Mucosa of rectum (tissue), 2 donors: ENCODE measurements around the gene LIN7B.
"Not testable (repeated sequence)": the region's sequence is repeated elsewhere in the genome, so short reads cannot be mapped to it uniquely, and the experiment has no call there.

Experiments
- H3K27ac ChIP-seq, 2 donors: one replicate each; pipeline ENCODE4 v1.7.0; 2013; ENCODE audit warnings: inconsistent platforms in 2 of 2, low read depth in 2 of 2, low read length in 2 of 2
- H3K27me3 ChIP-seq, 2 donors: one replicate each; pipeline ENCODE4 v1.7.0; 2013; ENCODE audit warnings: low read length in 2 of 2; ENCODE audit not compliant: control insufficient read depth in 2 of 2, insufficient read depth in 2 of 2
- H3K36me3 ChIP-seq, 2 donors: one replicate each; pipeline ENCODE4 v1.7.0; 2013; ENCODE audit warnings: low read length in 2 of 2; ENCODE audit not compliant: control insufficient read depth in 2 of 2, insufficient read depth in 2 of 2
- H3K4me1 ChIP-seq, 2 donors: one replicate each; pipeline ENCODE4 v1.7.0; 2013; ENCODE audit warnings: low read length in 2 of 2, mild to moderate bottlenecking in 1 of 2; ENCODE audit not compliant: control insufficient read depth in 2 of 2, insufficient read depth in 2 of 2
- H3K4me3 ChIP-seq, 2 donors: one replicate each; pipeline ENCODE4 v1.7.0; 2013; ENCODE audit warnings: low read length in 2 of 2
- H3K9ac ChIP-seq, 2 donors: one replicate each; pipeline ENCODE4 v1.7.0; 2013; ENCODE audit warnings: low read length in 2 of 2, low read depth in 1 of 2, mild to moderate bottlenecking in 1 of 2
- H3K9me3 ChIP-seq, 2 donors: one replicate each; pipeline ENCODE4 v1.7.0; 2013; ENCODE audit warnings: low read length in 2 of 2; ENCODE audit not compliant: control insufficient read depth in 2 of 2
- donor health status: healthy.
- donor health status: Normal muscosa, but diverticular disease.

Gene LIN7B

GRCh38 chr19:49146408-49146770 is 32.2 kb downstream of the LIN7B start:
- H3K36me3 ChIP-seq, H3K27ac ChIP-seq, H3K27me3 ChIP-seq, H3K9me3 ChIP-seq, H3K9ac ChIP-seq: not testable (repeated sequence)
- H3K4me1 ChIP-seq, result peaks cover 37 to 46% of the 10 kb centered on the region in 2 donors
- peak overlapping the region in 1 of 2 donors; percentile 20 for H3K4me3 ChIP-seq

GRCh38 chr19:49148044-49148682 is 34.0 kb downstream of the LIN7B start:
- no peaks in the 10 kb centered on the region for H3K27me3 ChIP-seq
- H3K9ac ChIP-seq, result peak overlapping the region; percentile 50 to 72
- H3K4me1 ChIP-seq, result peaks cover 38 to 45% of the 10 kb centered on the region in 2 donors
- no peaks in the 10 kb centered on the region for H3K36me3 ChIP-seq
- peak overlapping the region; percentile 66 to 97 for H3K27ac ChIP-seq
- no peaks in the 10 kb centered on the region for H3K9me3 ChIP-seq
- peak overlapping the region; percentile 88 to 93 for H3K4me3 ChIP-seq

- Histone ChIP-seq H3K36me3 (no peaks in the 10 kb centered on the region), H3K4me3 (peak overlapping the region; percentile 88 to 93), H3K9ac (peak overlapping the region; percentile 82 to 94), H3K9me3 (no peaks in the 10 kb centered on the region), H3K27ac (peak overlapping the region; percentile 93 to 97), H3K4me1 (peaks cover 38 to 45% of the 10 kb centered on the region in 2 donors), H3K27me3 (no peaks in the 10 kb centered on the region)
Observed at GRCh38 chr19:49148784-49149651, 34.8 kb downstream of the LIN7B start.

- H3K4me3 ChIP-seq, result peak overlapping the region; percentile 88 to 93
- no peaks in the 10 kb centered on the region for H3K36me3 ChIP-seq
- H3K27ac ChIP-seq, result peak overlapping the region; percentile 93 to 97
- H3K9ac ChIP-seq, result peak overlapping the region; percentile 82 to 94
- H3K9me3 ChIP-seq, result no peaks in the 10 kb centered on the region
- no peaks in the 10 kb centered on the region for H3K27me3 ChIP-seq
- peaks cover 38 to 45% of the 10 kb centered on the region in 2 donors for H3K4me1 ChIP-seq
Observed at GRCh38 chr19:49149652-49150105, 35.5 kb downstream of the LIN7B start.

- H3K9me3 ChIP-seq, result no peaks in the 10 kb centered on the region
- peak overlapping the region; percentile 93 to 97 for H3K27ac ChIP-seq
- H3K4me1 ChIP-seq, result peaks cover 38 to 44% of the 10 kb centered on the region in 2 donors
- peak overlapping the region; percentile 88 to 93 for H3K4me3 ChIP-seq
- H3K9ac ChIP-seq, result peak overlapping the region; percentile 82 to 94
- no peaks in the 10 kb centered on the region for H3K27me3 ChIP-seq
- no peaks in the 10 kb centered on the region for H3K36me3 ChIP-seq
Observed at GRCh38 chr19:49150106-49150943, 36.2 kb downstream of the LIN7B start.

- Histone ChIP-seq H3K9me3 (no peaks in the 10 kb centered on the region), H3K4me3 (peak overlapping the region; percentile 88 to 93), H3K27ac (peak overlapping the region; percentile 93 to 97), H3K4me1 (peaks cover 33 to 38% of the 10 kb centered on the region in 2 donors), H3K27me3 (no peaks in the 10 kb centered on the region), H3K36me3 (no peaks in the 10 kb centered on the region), H3K9ac (peak overlapping the region; percentile 82 to 94)
Observed at GRCh38 chr19:49150944-49151243, 36.7 kb downstream of the LIN7B start.

GRCh38 chr19:49151267-49152118 is 37.3 kb downstream of the LIN7B start:
- Histone ChIP-seq H3K9me3 (no peaks in the 10 kb centered on the region), H3K4me3 (peak overlapping the region; percentile 88 to 93), H3K4me1 (peaks cover 27 to 33% of the 10 kb centered on the region in 2 donors), H3K9ac (peak overlapping the region; percentile 75 to 82), H3K27ac (peak overlapping the region; percentile 93 to 97), H3K36me3 (no peaks in the 10 kb centered on the region), H3K27me3 (no peaks in the 10 kb centered on the region)

GRCh38 chr19:49152119-49152550 is 38.0 kb downstream of the LIN7B start:
- no peaks in the 10 kb centered on the region for H3K36me3 ChIP-seq
- no peak overlapping the region for H3K4me3 ChIP-seq
- H3K9me3 ChIP-seq, result no peaks in the 10 kb centered on the region
- no peak overlapping the region for H3K9ac ChIP-seq
- H3K27ac ChIP-seq, result peak overlapping the region; percentile 41 to 97
- H3K27me3 ChIP-seq, result no peaks in the 10 kb centered on the region
- peaks cover 27 to 35% of the 10 kb centered on the region in 2 donors for H3K4me1 ChIP-seq

GRCh38 chr19:49153167-49153809 is 39.1 kb downstream of the LIN7B start:
- peaks cover 24 to 37% of the 10 kb centered on the region in 2 donors for H3K4me1 ChIP-seq
- no peaks in the 10 kb centered on the region for H3K36me3 ChIP-seq
- H3K27me3 ChIP-seq, result peaks cover 0 to 3% of the 10 kb centered on the region in 2 donors
- no peak overlapping the region for H3K9ac ChIP-seq
- H3K27ac ChIP-seq, result no peak overlapping the region
- no peak overlapping the region for H3K4me3 ChIP-seq
- H3K9me3 ChIP-seq, result no peaks in the 10 kb centered on the region
